ENCODE data around the gene SLCO3A1.

Gene SLCO3A1

GRCh38 chr15:91882858-91883586, 29.5 kb downstream of the SLCO3A1 start:
- DNase-seq (ENCODE audit: low read depth), result no peak

- no peak for DNase-seq (ENCODE audit: low read depth)
Observed at GRCh38 chr15:91884606-91885005, 31.1 kb downstream of the SLCO3A1 start.

GRCh38 chr15:91885054-91885453, 31.5 kb downstream of the SLCO3A1 start:
- DNase-seq (ENCODE audit: low read depth), result no peak

- no peak for DNase-seq (ENCODE audit: low read depth)
Observed at GRCh38 chr15:91885714-91886270, 32.3 kb downstream of the SLCO3A1 start.

GRCh38 chr15:91886878-91887277, 33.4 kb downstream of the SLCO3A1 start:
- no peak for DNase-seq (ENCODE audit: low read depth)

GRCh38 chr15:91887321-91887720, 33.8 kb downstream of the SLCO3A1 start:
- no peak for DNase-seq (ENCODE audit: low read depth)

GRCh38 chr15:91887921-91888373, 34.4 kb downstream of the SLCO3A1 start:
- no peak for DNase-seq (ENCODE audit: low read depth)

GRCh38 chr15:91889111-91889815, 35.8 kb downstream of the SLCO3A1 start:
- no peak for DNase-seq (ENCODE audit: low read depth)

GRCh38 chr15:91890614-91891013, 37.1 kb downstream of the SLCO3A1 start:
- no peak for DNase-seq (ENCODE audit: low read depth)

- no peak for DNase-seq (ENCODE audit: low read depth)
Observed at GRCh38 chr15:91891101-91891500, 37.6 kb downstream of the SLCO3A1 start.

- no peak for DNase-seq (ENCODE audit: low read depth)
Observed at GRCh38 chr15:91891788-91892345, 38.4 kb downstream of the SLCO3A1 start.

- DNase-seq (ENCODE audit: low read depth), result no peak
Observed at GRCh38 chr15:91892436-91892835, 38.9 kb downstream of the SLCO3A1 start.

- DNase-seq (ENCODE audit: low read depth), result no peak
Observed at GRCh38 chr15:91894606-91895005, 41.1 kb downstream of the SLCO3A1 start.

- DNase-seq (ENCODE audit: low read depth), result no peak
Observed at GRCh38 chr15:91895051-91895450, 41.5 kb downstream of the SLCO3A1 start.

- DNase-seq (ENCODE audit: low read depth), result no peak
Observed at GRCh38 chr15:91896341-91897055, 43.0 kb downstream of the SLCO3A1 start.

- DNase-seq (ENCODE audit: low read depth), result no peak
Observed at GRCh38 chr15:91897585-91898372, 44.3 kb downstream of the SLCO3A1 start.

GRCh38 chr15:91898843-91899242, 45.3 kb downstream of the SLCO3A1 start:
- no peak for DNase-seq (ENCODE audit: low read depth)

GRCh38 chr15:91904942-91905341, 51.4 kb downstream of the SLCO3A1 start:
- no peak for DNase-seq (ENCODE audit: low read depth)

- peak; percentile 13 for DNase-seq (ENCODE audit: low read depth)
Observed at GRCh38 chr15:91908391-91908790, 54.9 kb downstream of the SLCO3A1 start.

- no peak for DNase-seq (ENCODE audit: low read depth)
Observed at GRCh38 chr15:91909111-91909510, 55.6 kb downstream of the SLCO3A1 start.

GRCh38 chr15:91909574-91909973, 56.1 kb downstream of the SLCO3A1 start:
- no peak for DNase-seq (ENCODE audit: low read depth)
